Activated B cell treated with CpG ODN at 0.5 μM for 24 hours (primary cell): ENCODE data around the gene BSCL2. TPM values are rescaled to one million over a fixed set of nuclear protein-coding genes. Genes with fewer than 3 reads are reported as not detected.

ENCODE experiments used
- ATAC-seq: fragments of 200-7000 bp; cut with Tn5 transposase; one replicate; pipeline ENCODE4 v1.10.0; 2021; ENCODE audit warnings: low read depth, mild to moderate bottlenecking, moderate library complexity
- CTCF ChIA-PET: fragments of 350-600 bp; sonication (Branson Sonifier 250); formaldehyde crosslinking; loops from one replicate; lab custom pipeline; 2021; ENCODE audit warnings: antibody characterized with exemption; lab: Charles Lee
- POLR2A ChIA-PET: fragments of 350-600 bp; sonication (Branson Sonifier 250); formaldehyde crosslinking; loops from one replicate; lab custom pipeline; 2021; ENCODE audit warnings: antibody characterized with exemption; lab: Charles Lee
- DNase-seq: peaks from one replicate; pipeline ENCODE4 v3.0.0; 2022
- H3K27ac Mint-ChIP-seq: one replicate; pipeline ENCODE4 v1.8.0; 2020; ENCODE audit warnings: mixed read lengths
- H3K27me3 Mint-ChIP-seq: one replicate; pipeline ENCODE4 v1.8.0; 2021; ENCODE audit warnings: mixed read lengths
- H3K36me3 Mint-ChIP-seq: one replicate; pipeline ENCODE4 v1.8.0; 2021; ENCODE audit warnings: low read depth, mixed read lengths
- H3K4me1 Mint-ChIP-seq: one replicate; pipeline ENCODE4 v1.8.0; 2021; ENCODE audit warnings: mixed read lengths
- H3K4me3 Mint-ChIP-seq: one replicate; pipeline ENCODE4 v1.8.0; 2020; ENCODE audit warnings: mild to moderate bottlenecking, mixed read lengths
- H3K9me3 Mint-ChIP-seq: one replicate; pipeline ENCODE4 v1.8.0; 2020; ENCODE audit warnings: mixed read lengths
- CTCF ChIP-seq: fragments of 200-600 bp; IDR thresholded peaks from one replicate; pipeline ENCODE4 v1.8.0; 2022; ENCODE audit warnings: antibody characterized with exemption, mild to moderate bottlenecking
- intact Hi-C: fragments of 100-400 bp; cut with micrococcal nuclease; formaldehyde crosslinking; loops from one replicate; pipeline ENCODE4 v1.15.1; 2024
- total RNA-seq: library from RNA; stranded (reverse); gene quantifications from 2 replicates; pipeline ENCODE4 v1.2.3, GENCODE V29; 2022

BSCL2 gene
- total RNA-seq, 1 donor from 2014 or later = 18.6 TPM

DNA sequence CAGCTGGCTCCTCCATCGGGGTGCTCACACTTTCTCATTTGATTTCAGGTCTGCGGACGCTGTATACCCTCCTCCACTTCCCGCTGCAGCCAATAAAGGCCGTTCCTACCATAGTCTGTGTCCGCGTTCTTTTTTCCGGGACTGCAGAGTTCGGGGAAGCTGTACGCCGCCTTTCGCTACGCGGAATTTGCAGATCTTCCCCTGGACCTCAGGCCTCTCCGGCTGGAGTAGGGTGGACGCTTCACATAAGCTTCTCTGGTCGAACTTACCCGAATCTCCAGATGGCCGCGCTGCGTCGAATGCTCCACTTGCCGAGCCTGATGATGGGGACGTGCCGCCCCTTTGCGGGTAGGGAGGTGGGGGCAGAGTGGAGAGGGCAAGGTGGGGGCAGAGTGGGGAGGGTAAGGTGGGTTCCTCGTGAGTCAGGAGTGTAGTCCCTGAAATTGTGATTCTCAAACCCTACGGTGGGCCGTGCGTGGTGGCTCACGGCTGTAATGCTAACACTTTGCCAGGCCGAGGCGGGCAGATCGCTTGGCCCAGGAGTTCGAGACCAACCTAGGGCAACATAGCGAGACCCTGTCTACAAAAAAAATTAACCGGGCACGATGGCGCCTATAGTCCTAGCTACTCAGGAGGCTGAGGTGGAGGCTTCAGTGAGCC is 41.5 kb downstream of the BSCL2 start:
- no peaks in the 10 kb centered on the region for H3K9me3 Mint-ChIP-seq
- H3K4me1 Mint-ChIP-seq = peaks cover 49% of the 10 kb centered on the region
- no peak for DNase-seq
- intact Hi-C loops = loop anchor here (1.0 to 2.0 kb wide), 9 partner anchors 12 to 216 kb away; partner anchors contain the start of genes EML3, GANAB, INTS5 and TMEM179B
- TF ChIP-seq CTCF = no peak
- H3K36me3 Mint-ChIP-seq = peaks cover 45% of the 10 kb centered on the region
- POLR2A ChIA-PET = interaction anchor here (0.5 to 12.8 kb wide), 54 partner anchors 12 to 1652 kb away, joined by 3 to 400 read pairs (median 6); partner anchors contain the start of genes B3GAT3, BSCL2, EEF1G and EML3
- H3K4me3 Mint-ChIP-seq = peak overlapping the region; percentile 97
- peak overlapping the region; percentile 88 for H3K27ac Mint-ChIP-seq
- CTCF ChIA-PET = interaction anchor here (0.8 to 2.1 kb wide), 10 partner anchors 10 to 241 kb away, joined by 3 to 12 read pairs (median 4); partner anchors contain the start of genes INTS5, SLC3A2 and TUT1
- peak; percentile 33 for ATAC-seq
- H3K27me3 Mint-ChIP-seq = no peaks in the 10 kb centered on the region

DNA sequence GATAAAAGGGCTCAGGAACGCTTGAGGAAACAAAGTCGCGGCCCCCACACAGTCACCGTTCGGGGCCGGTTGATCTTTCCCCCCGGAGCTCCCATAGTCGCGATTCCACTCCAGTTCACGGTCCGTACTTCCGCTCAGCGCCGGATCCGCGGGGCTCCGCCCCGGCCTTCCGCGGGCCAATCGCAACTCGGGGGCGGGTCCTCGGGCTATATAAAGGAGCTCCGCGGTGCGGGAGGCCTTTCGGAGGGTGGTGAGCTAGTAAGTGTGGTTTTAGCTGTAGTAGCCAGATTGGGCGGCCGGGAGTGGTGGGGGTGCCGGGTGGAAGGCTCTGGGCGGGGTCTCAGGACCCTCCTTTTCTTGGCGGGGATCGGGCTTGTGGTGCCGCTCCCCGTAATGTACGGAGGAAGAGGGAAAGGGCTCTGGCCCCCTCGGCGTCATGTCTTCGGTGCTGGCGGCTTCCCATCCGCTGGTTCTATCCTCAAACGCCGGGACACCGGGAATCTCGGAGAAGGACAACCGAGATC is 42.1 kb downstream of the BSCL2 start, which contains the start of the genes C11orf98 and CSKMT:
C11orf98 (minus strand) TSS at position 136 of the 524 bp plus-strand sequence; CDS start at position 95, 41 bp downstream.
CSKMT (plus strand) TSS at position 238 of the 524 bp plus-strand sequence. CDS start 568 bp downstream, outside the sequence.
- no peaks in the 10 kb centered on the region for H3K9me3 Mint-ChIP-seq
- ChIA-PET CTCF (interaction anchor here (0.8 to 2.1 kb wide), 11 partner anchors 10 to 241 kb away, joined by 3 to 12 read pairs (median 4); partner anchors contain the start of genes INTS5, SLC3A2 and TUT1), POLR2A (interaction anchor here (0.7 to 12.8 kb wide), 58 partner anchors 11 to 1653 kb away, joined by 3 to 400 read pairs (median 6); partner anchors contain the start of genes B3GAT3, BSCL2, COX8A and EEF1G)
- H3K27ac Mint-ChIP-seq = peak within 1 kb of the TSS; percentile 88
- H3K4me1 Mint-ChIP-seq = peaks cover 45% of the 10 kb centered on the region
- intact Hi-C loops = loop anchor here (1.0 to 2.0 kb wide), 9 partner anchors 12 to 216 kb away; partner anchors contain the start of genes EML3, GANAB, INTS5 and TMEM179B
- peaks cover 48% of the 10 kb centered on the region for H3K36me3 Mint-ChIP-seq
- peak within 1 kb of the TSS; percentile 97 for H3K4me3 Mint-ChIP-seq
- ATAC-seq (peak; percentile 89), DNase-seq (peak; percentile 95)
- no peaks in the 10 kb centered on the region for H3K27me3 Mint-ChIP-seq
- TF ChIP-seq CTCF = no peak

GRCh38 chr11:62664405-62665074 is 42.7 kb downstream of the BSCL2 start:
- H3K4me1 Mint-ChIP-seq = peaks cover 40% of the 10 kb centered on the region
- peak overlapping the region; percentile 97 for H3K4me3 Mint-ChIP-seq
- H3K36me3 Mint-ChIP-seq = peaks cover 48% of the 10 kb centered on the region
- ChIA-PET POLR2A (interaction anchor here (0.6 to 12.8 kb wide), 55 partner anchors 11 to 1653 kb away, joined by 3 to 400 read pairs (median 7); partner anchors contain the start of genes B3GAT3, BSCL2, COX8A and EEF1G), CTCF (interaction anchor here (0.8 to 2.1 kb wide), 11 partner anchors 10 to 240 kb away, joined by 3 to 12 read pairs (median 4); partner anchors contain the start of genes INTS5, SLC3A2 and TUT1)
- TF ChIP-seq CTCF = no peak
- no peak for DNase-seq
- intact Hi-C loops = loop anchor here (1.0 to 2.0 kb wide), 9 partner anchors 11 to 217 kb away; partner anchors contain the start of genes EML3, GANAB, INTS5 and TMEM179B
- ATAC-seq = peak; percentile 43
- peak overlapping the region; percentile 88 for H3K27ac Mint-ChIP-seq
- no peaks in the 10 kb centered on the region for H3K27me3 Mint-ChIP-seq
- no peaks in the 10 kb centered on the region for H3K9me3 Mint-ChIP-seq

- POLR2A ChIA-PET = interaction anchor here (0.6 to 8.6 kb wide), 6 partner anchors 11 to 130 kb away, joined by 3 to 400 read pairs (median 4); partner anchors contain the start of genes C11orf98, CSKMT, GANAB and LBHD1
- no peak overlapping the region for H3K4me3 Mint-ChIP-seq
Observed at GRCh38 chr11:62656796-62657429, 50.3 kb downstream of the BSCL2 start.

More at GRCh38 chr11:62656796-62657429, 50.3 kb downstream of the BSCL2 start:
- H3K9me3 Mint-ChIP-seq = no peaks in the 10 kb centered on the region
- H3K27me3 Mint-ChIP-seq = no peaks in the 10 kb centered on the region
- no peak overlapping the region for H3K27ac Mint-ChIP-seq
- TF ChIP-seq CTCF = no peak
- peaks cover 17% of the 10 kb centered on the region for H3K4me1 Mint-ChIP-seq
- intact Hi-C loops = no loop called here
- CTCF ChIA-PET = interaction anchor here (0.6 kb wide), 1 partner anchor 13 kb away, joined by 3 read pairs; no protein-coding TSS in a partner anchor
- DNase-seq = no peak
- no peak for ATAC-seq
- peaks cover 13% of the 10 kb centered on the region for H3K36me3 Mint-ChIP-seq
